H1 (cell line): Measurements from ENCODE around the gene GRIFIN. TPM values are rescaled to one million over a fixed set of nuclear protein-coding genes. Genes with fewer than 3 reads are reported as not detected.

Experiments
- CTCF ChIA-PET: fragments of 300-600 bp; sonication (Branson Sonifier 250); formaldehyde crosslinking; loops from one replicate; lab custom pipeline; 2021; ENCODE audit not compliant: partially characterized antibody; lab: Charles Lee
- POLR2A ChIA-PET: fragments of 300-600 bp; sonication (Branson Sonifier 250); formaldehyde crosslinking; loops from one replicate; lab custom pipeline; 2021; ENCODE audit warnings: inconsistent platforms; ENCODE audit not compliant: partially characterized antibody; lab: Charles Lee
- DNase-seq, 2 experiments: peaks; one replicate each; pipeline versions ENCODE4 v3.0.0 to v3.0.0-alpha.2; 2010 to 2022; ENCODE audit warnings: low spot score in 2 of 2, low read depth in 1 of 2, mixed read lengths in 1 of 2
- FAIRE-seq: peaks from 2 replicates; lab custom pipeline; 2011; peaks lifted over from hg19 to GRCh38; lab: Jason Lieb, UNC
- H2AFZ ChIP-seq: 2 replicates; pipeline ENCODE4 v1.8.1; 2012; ENCODE audit warnings: low read length, inconsistent platforms
- H2AK5ac ChIP-seq: 2 replicates; pipeline ENCODE4 v1.6.1; 2013; ENCODE audit warnings: low read depth, low read length
- H2BK120ac ChIP-seq: replicated peaks from 2 replicates; pipeline ENCODE3; 2013; ENCODE audit warnings: low read depth, low read length, inconsistent platforms
- H2BK12ac ChIP-seq: 2 replicates; pipeline ENCODE4 v1.6.1; 2013; ENCODE audit warnings: low read depth, low read length
- H2BK15ac ChIP-seq: 2 replicates; pipeline ENCODE4 v1.6.1; 2013; ENCODE audit warnings: low read length
- H2BK20ac ChIP-seq: 2 replicates; pipeline ENCODE4 v1.6.1; 2013; ENCODE audit warnings: low read length
- H2BK5ac ChIP-seq: 2 replicates; pipeline ENCODE4 v1.6.1; 2013; ENCODE audit warnings: low read depth, low read length
- H3K14ac ChIP-seq: 2 replicates; pipeline ENCODE4 v1.6.1; 2013; ENCODE audit warnings: inconsistent platforms; ENCODE audit not compliant: insufficient read length
- H3K18ac ChIP-seq: 2 replicates; pipeline ENCODE4 v1.6.1; 2013; ENCODE audit warnings: low read length; ENCODE audit errors: extremely low read depth
- H3K23ac ChIP-seq: 2 replicates; pipeline ENCODE4 v1.6.1; 2013; ENCODE audit warnings: inconsistent platforms; ENCODE audit not compliant: insufficient read length
- H3K23me2 ChIP-seq: 2 replicates; pipeline ENCODE4 v1.6.1; 2013; ENCODE audit warnings: low read depth, low read length
- H3K27ac ChIP-seq: 2 replicates; pipeline ENCODE4 v1.6.1; 2011; ENCODE audit warnings: low read depth, low read length, inconsistent platforms
- H3K27me3 ChIP-seq, 4 experiments: replicated peaks in 1 of 4; 1 replicate in 1 of 4; 2 replicates in 3 of 4; pipeline versions ENCODE4 v1.6.1 to v1.8.1; 2011 to 2013; ENCODE audit warnings: low read length in 3 of 4, mild to moderate bottlenecking in 3 of 4, inconsistent platforms in 2 of 4, mixed read lengths in 2 of 4, moderate library complexity in 1 of 4; ENCODE audit not compliant: control insufficient read depth in 3 of 4, insufficient read depth in 3 of 4; ENCODE audit errors: extremely low read depth in 1 of 4
- H3K36me3 ChIP-seq, 4 experiments: 2 replicates each; pipeline versions ENCODE4 v1.6.1 to v1.8.1; 2011 to 2013; ENCODE audit warnings: mild to moderate bottlenecking in 4 of 4, low read length in 3 of 4, moderate library complexity in 2 of 4, control low read depth in 1 of 4, inconsistent platforms in 1 of 4; ENCODE audit not compliant: insufficient read depth in 4 of 4, control insufficient read depth in 2 of 4
- H3K4ac ChIP-seq: replicated peaks from 2 replicates; pipeline ENCODE3; 2013; ENCODE audit warnings: low read length, low read depth, mixed read lengths, inconsistent platforms; ENCODE audit not compliant: insufficient read length
- H3K4me1 ChIP-seq, 4 experiments: replicated peaks in 1 of 4; 1 replicate in 1 of 4; 2 replicates in 3 of 4; pipeline versions ENCODE4 v1.6.1 to v1.8.1; 2011 to 2013; ENCODE audit warnings: low read length in 3 of 4, inconsistent platforms in 2 of 4, mixed read lengths in 1 of 4; ENCODE audit not compliant: insufficient read depth in 4 of 4, control insufficient read depth in 3 of 4
- H3K4me2 ChIP-seq, 2 experiments: 2 replicates each; pipeline versions ENCODE4 v1.6.1 to v1.8.1; 2011 to 2013; ENCODE audit warnings: low read depth in 2 of 2, low read length in 2 of 2, control low read depth in 1 of 2, inconsistent platforms in 1 of 2, mild to moderate bottlenecking in 1 of 2; ENCODE audit not compliant: insufficient read depth in 1 of 2
- H3K4me3 ChIP-seq, 4 experiments: fragments of 200-600, 300-600 bp in 1 of 4; sonication (generic), shearing (Covaris generic), sonication (Bioruptor Twin) in 1 of 4; 2 replicates each; pipeline versions ENCODE4 v1.5.1 to v1.8.1; 2011 to 2016; ENCODE audit warnings: low read length in 4 of 4, low read depth in 3 of 4, control low read depth in 2 of 4, inconsistent platforms in 2 of 4, mild to moderate bottlenecking in 2 of 4, mixed read lengths in 1 of 4, moderate library complexity in 1 of 4; ENCODE audit not compliant: insufficient read depth in 2 of 4; ENCODE audit errors: extremely low read depth in 1 of 4
- H3K56ac ChIP-seq: replicated peaks from 2 replicates; pipeline ENCODE3; 2013; ENCODE audit warnings: low read depth, mild to moderate bottlenecking, mixed read lengths, low read length, inconsistent platforms; ENCODE audit not compliant: insufficient read length
- H3K79me1 ChIP-seq: 2 replicates; pipeline ENCODE4 v1.6.1; 2013; ENCODE audit warnings: low read depth, low read length, control low read depth
- H3K79me2 ChIP-seq, 2 experiments: 2 replicates each; pipeline versions ENCODE4 v1.6.1 to v1.8.1; 2012 to 2013; ENCODE audit warnings: low read length in 2 of 2, mild to moderate bottlenecking in 2 of 2, inconsistent platforms in 1 of 2; ENCODE audit not compliant: insufficient read depth in 2 of 2, control insufficient read depth in 1 of 2
- H3K9ac ChIP-seq, 4 experiments: replicated peaks in 1 of 4; 1 replicate in 1 of 4; 2 replicates in 3 of 4; pipeline versions ENCODE4 v1.6.1 to v1.8.1; 2011 to 2013; ENCODE audit warnings: low read depth in 3 of 4, low read length in 3 of 4, control low read depth in 2 of 4, mild to moderate bottlenecking in 2 of 4, moderate library complexity in 2 of 4, inconsistent platforms in 1 of 4; ENCODE audit errors: extremely low read depth in 1 of 4
- H3K9me3 ChIP-seq, 2 experiments: 2 replicates each; pipeline versions ENCODE4 v1.6.1 to v1.8.1; 2012 to 2013; ENCODE audit warnings: mild to moderate bottlenecking in 2 of 2, moderate library complexity in 2 of 2, control low read depth in 1 of 2, inconsistent platforms in 1 of 2, low read depth in 1 of 2, low read length in 1 of 2, mixed read lengths in 1 of 2; ENCODE audit not compliant: insufficient read depth in 2 of 2
- H4K20me1 ChIP-seq, 2 experiments: replicated peaks in 1 of 2; 2 replicates each; pipeline versions ENCODE3 to v1.8.1; 2011 to 2013; ENCODE audit warnings: inconsistent platforms in 2 of 2, low read length in 2 of 2, mild to moderate bottlenecking in 1 of 2; ENCODE audit not compliant: insufficient read depth in 2 of 2, control insufficient read depth in 1 of 2
- H4K5ac ChIP-seq: 2 replicates; pipeline ENCODE4 v1.6.1; 2013; ENCODE audit warnings: low read length, low read depth, mixed read lengths, inconsistent platforms; ENCODE audit not compliant: insufficient read length
- H4K8ac ChIP-seq: 2 replicates; pipeline ENCODE4 v1.8.0; 2013; ENCODE audit warnings: mild to moderate bottlenecking, moderate library complexity, low read length, inconsistent platforms; ENCODE audit not compliant: insufficient read depth; ENCODE audit errors: extremely low read depth
- H4K91ac ChIP-seq: replicated peaks from 2 replicates; pipeline ENCODE3; 2013; ENCODE audit warnings: low read length, mixed read lengths, inconsistent platforms; ENCODE audit not compliant: insufficient read length
- KDM1A ChIP-seq: fragments of 200-600, 300-600 bp; sonication (generic); IDR thresholded peaks from 2 replicates; pipeline ENCODE4 v1.7.1; 2016; ENCODE audit warnings: mild to moderate bottlenecking, low read length, borderline replicate concordance
- MAFK ChIP-seq: IDR thresholded peaks from 2 replicates; pipeline ENCODE4 v1.6.1; 2012; ENCODE audit warnings: low read depth, mild to moderate bottlenecking, improper control_type of control experiment, low read length
- WGBS, 2 experiments: shearing (Covaris generic) in 1 of 2; methylation state at CpG; one replicate each; pipeline versions ENCODE4 v1.1.6 to v1.1.7; 2013 to 2015; ENCODE audit warnings: low lambda C conversion rate in 2 of 2, mixed read lengths in 2 of 2, inconsistent platforms in 1 of 2, low coverage in 1 of 2, missing lambda C conversion rate in 1 of 2; ENCODE audit not compliant: insufficient replicate concordance in 2 of 2, insufficient coverage in 1 of 2, insufficient read length in 1 of 2; ENCODE audit errors: extremely low coverage in 1 of 2, missing lambda C conversion rate in 1 of 2; 5-methylcytosine and 5-hydroxymethylcytosine counted together
- polyA plus RNA-seq, 7 experiments: library from polyadenylated mRNA; depleted of rRNA in 3 of 7; stranded (reverse) in 5 of 7; unstranded in 2 of 7; fragments of >200 nt in 5 of 7; fragments of 200-250 nt in 2 of 7; gene quantifications; 1 replicate in 5 of 7; 2 replicates in 1 of 7; 4 replicates in 1 of 7; pipeline versions ENCODE4 v1.2.1 to v1.2.3, GENCODE V29; 2011 to 2013; ENCODE audit warnings: missing spikeins in 2 of 7, mixed read lengths in 2 of 7
- total RNA-seq: library from RNA; stranded (reverse); fragmentation: NEBNext Ultra II Directional; extraction: Animal tissue kit (Norgen Biotek cat#: 25700); gene quantifications from 2 replicates; pipeline ENCODE4 v1.2.1, GENCODE V29; 2021

GRIFIN gene
- total and polyA plus RNA-seq, 2 of the 8 experiments (the other 6 are each of a cell fraction or from before 2014, with no cell fraction given) = not detected

- Histone ChIP-seq H2BK120ac (no peak overlapping the region), H3K56ac (no peak overlapping the region), H4K91ac (peak overlapping the region; percentile 81), H3K27me3 (no peaks in the 10 kb centered on the region), H4K8ac (peak overlapping the region; percentile 37; the same call in 1 of the 2 replicates), H2AFZ (no peak overlapping the region), H3K79me2 (no peaks in the 10 kb centered on the region), H4K5ac (no peak overlapping the region), H3K23me2 (no peaks in the 10 kb centered on the region), H3K4me3 (no peak overlapping the region), H2AK5ac (peak overlapping the region; percentile 53; the same call in 1 of the 2 replicates), H3K4ac (peak overlapping the region; percentile 35), H3K18ac (no peak overlapping the region; the same call in 1 of the 2 replicates), H3K23ac (no peak overlapping the region), H2BK5ac (no peak overlapping the region), H3K9ac (no peak overlapping the region), H2BK15ac (peak overlapping the region; percentile 46; the same call in 1 of the 2 replicates), H3K4me1 (peaks cover 0 to 36% (median 29%) of the 10 kb centered on the region in 4 experiments; a peak in 6 of 7 replicates), H4K20me1 (no peaks in the 10 kb centered on the region), H3K27ac (no peak overlapping the region), H2BK12ac (0 out of 2 replicates have a peak overlapping the region, but pooled peaks have one; percentile 50), H3K4me2 (no peak overlapping the region), H3K79me1 (no peaks in the 10 kb centered on the region; the same call in 1 of the 2 replicates), H3K9me3 (no peaks in the 10 kb centered on the region), H3K14ac (no peak overlapping the region), H3K36me3 (no peaks in the 10 kb centered on the region), H2BK20ac (0 out of 2 replicates have a peak overlapping the region, but pooled peaks have one; percentile 32)
- ChIA-PET CTCF (interaction anchor here (1.1 to 8.5 kb wide), 7 partner anchors 9 to 66 kb away, joined by 3 to 67 read pairs (median 4); partner anchors contain the start of gene GRIFIN), POLR2A (interaction anchor here (0.8 to 3.9 kb wide), 6 partner anchors 13 to 32 kb away, joined by 3 to 16 read pairs (median 4); partner anchors contain the start of gene LFNG)
- 90% methylated on average over 6 of the region's 9 CpGs; no CpG with 5 or more reads in 1 of the 2 experiments for WGBS, 2 experiments
- FAIRE-seq (no peak), DNase-seq (no peak)
- TF ChIP-seq MAFK (no peak), KDM1A (peak; percentile 77; the same call in 1 of the 2 replicates)
Observed at GRCh38 chr7:2501947-2502646, 25.9 kb upstream of the GRIFIN start.
